ENCODE measurements around the gene SLC25A42. TPM values are rescaled to one million over a fixed set of nuclear protein-coding genes. Genes with fewer than 3 reads are reported as not detected.

Gene SLC25A42
- total and polyA plus RNA-seq, 2 of the 13 experiments (the other 11 are each of a cell fraction or from before 2014, with no cell fraction given): 12.8 to 18.3 TPM

DNA sequence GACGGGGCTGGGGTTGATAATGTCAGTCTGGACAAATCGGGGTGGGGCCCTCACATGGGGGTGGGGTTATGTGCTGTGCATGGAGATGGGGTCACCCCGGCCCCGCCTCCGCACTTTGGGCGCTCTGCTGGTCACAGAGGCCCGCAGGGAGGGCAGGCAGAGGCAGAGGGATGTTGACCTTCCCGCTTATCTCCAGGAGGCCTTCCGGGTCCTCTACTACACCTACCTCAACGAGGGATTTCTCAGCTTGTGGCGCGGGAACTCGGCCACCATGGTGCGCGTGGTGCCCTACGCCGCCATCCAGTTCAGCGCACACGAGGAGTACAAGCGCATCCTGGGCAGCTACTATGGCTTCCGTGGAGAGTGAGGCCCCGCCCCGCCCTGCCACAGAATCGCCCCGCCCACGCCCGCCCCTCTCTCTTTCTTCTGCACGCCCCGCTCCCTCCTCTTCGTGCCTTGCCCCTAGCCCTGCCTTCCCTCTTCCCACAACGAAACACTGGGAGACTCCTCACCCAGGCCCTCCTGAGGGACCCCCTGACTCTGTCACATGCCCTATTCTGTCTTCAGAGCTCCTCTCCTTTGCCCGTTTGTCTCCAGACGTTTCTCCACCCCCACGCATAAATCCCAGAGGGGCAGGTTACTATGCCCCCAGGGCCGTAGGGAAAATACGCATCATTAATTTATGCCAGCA is 41.7 kb downstream of the SLC25A42 start (continued):
- TF ChIP-seq RBM39 (IDR thresholded peaks at IDR 0.05; ENCODE audit: low read depth, low read length, poor library complexity, severe bottlenecking): peak; percentile 39
- TF ChIP-seq HES4 (CRISPR knock-in tag; IDR thresholded peaks at IDR 0.05; ENCODE audit: borderline replicate concordance): 0 out of 2 replicates have a peak, but pooled peaks have one; percentile 32
- TF ChIP-seq, protein P1, sequence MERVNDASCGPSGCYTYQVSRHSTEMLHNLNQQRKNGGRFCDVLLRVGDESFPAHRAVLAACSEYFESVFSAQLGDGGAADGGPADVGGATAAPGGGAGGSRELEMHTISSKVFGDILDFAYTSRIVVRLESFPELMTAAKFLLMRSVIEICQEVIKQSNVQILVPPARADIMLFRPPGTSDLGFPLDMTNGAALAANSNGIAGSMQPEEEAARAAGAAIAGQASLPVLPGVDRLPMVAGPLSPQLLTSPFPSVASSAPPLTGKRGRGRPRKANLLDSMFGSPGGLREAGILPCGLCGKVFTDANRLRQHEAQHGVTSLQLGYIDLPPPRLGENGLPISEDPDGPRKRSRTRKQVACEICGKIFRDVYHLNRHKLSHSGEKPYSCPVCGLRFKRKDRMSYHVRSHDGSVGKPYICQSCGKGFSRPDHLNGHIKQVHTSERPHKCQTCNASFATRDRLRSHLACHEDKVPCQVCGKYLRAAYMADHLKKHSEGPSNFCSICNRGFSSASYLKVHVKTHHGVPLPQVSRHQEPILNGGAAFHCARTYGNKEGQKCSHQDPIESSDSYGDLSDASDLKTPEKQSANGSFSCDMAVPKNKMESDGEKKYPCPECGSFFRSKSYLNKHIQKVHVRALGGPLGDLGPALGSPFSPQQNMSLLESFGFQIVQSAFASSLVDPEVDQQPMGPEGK (CRISPR knock-in tag; IDR thresholded peaks at IDR 0.05): peak; percentile 30; the same call in 1 of the 2 replicates
- TF ChIP-seq ESRRA (CRISPR knock-in tag; IDR thresholded peaks at IDR 0.05; ENCODE audit: low read depth): 0 out of 2 replicates have a peak, but pooled peaks have one; percentile 28
- TF ChIP-seq ZNF24 (IDR thresholded peaks at IDR 0.05): no peak
- TF ChIP-seq GABPB1 (CRISPR knock-in tag; IDR thresholded peaks at IDR 0.05): peak; percentile 57
- TF ChIP-seq POLR2G (IDR thresholded peaks at IDR 0.05; ENCODE audit: low read depth, low read length): peak; percentile 65
- peak; percentile 33; the same call in 1 of the 2 replicates for TF ChIP-seq HNF4A (CRISPR knock-in tag; IDR thresholded peaks at IDR 0.05)
- TF ChIP-seq ZFY (CRISPR knock-in tag; IDR thresholded peaks at IDR 0.05): peak; percentile 71
- 0 out of 2 replicates have a peak, but pooled peaks have one; percentile 15 for TF ChIP-seq PPARG (CRISPR knock-in tag; conservative IDR thresholded peaks at IDR 0.05)
- peak; percentile 36; the same call in 1 of the 2 replicates for TF ChIP-seq SP5 (CRISPR knock-in tag; IDR thresholded peaks at IDR 0.05; ENCODE audit: borderline replicate concordance, low read depth)
- peak; percentile 42 for TF ChIP-seq YY1 (IDR thresholded peaks at IDR 0.05; ENCODE audit: insufficient read depth, insufficient replicate concordance, low read depth, low read length)
- TF ChIP-seq ZBTB33 (CRISPR knock-in tag; IDR thresholded peaks at IDR 0.05): peak; percentile 93
- peak; percentile 81 for TF ChIP-seq ZFX (CRISPR knock-in tag; IDR thresholded peaks at IDR 0.05; ENCODE audit: low read depth)
- peak; percentile 30; the same call in 1 of the 2 replicates for TF ChIP-seq NFKB2 (CRISPR knock-in tag; IDR thresholded peaks at IDR 0.05; ENCODE audit: borderline replicate concordance)
- TF ChIP-seq MBNL3 (CRISPR knock-in tag; conservative IDR thresholded peaks at IDR 0.05): no peak
- no peak for TF ChIP-seq ZNF672 (CRISPR knock-in tag; IDR thresholded peaks at IDR 0.05)
- TF ChIP-seq ZNF251 (CRISPR knock-in tag; IDR thresholded peaks at IDR 0.05): no peak

All from HepG2 (cell line).